B cell (primary cell): ENCODE results near the gene INKA1.

Experiments
- CTCF ChIP-seq: fragments of 200-600 bp; IDR thresholded peaks from one replicate; pipeline ENCODE4 v1.8.0; 2022; ENCODE audit warnings: antibody characterized with exemption, mild to moderate bottlenecking
- EZH2 ChIP-seq: IDR thresholded peaks from 2 replicates; pipeline ENCODE4 v1.6.1; 2012; ENCODE audit warnings: borderline replicate concordance, low read depth, mild to moderate bottlenecking, moderate library complexity, low read length; ENCODE audit not compliant: insufficient read depth, poor library complexity, severe bottlenecking

GRCh38 chr3:49844464-49845183 is 41.6 kb downstream of the INKA1 start:
- TF ChIP-seq EZH2 (no peak), CTCF (no peak)
